ENCODE results near the gene OSGIN1. TPM values are rescaled to one million over a fixed set of nuclear protein-coding genes. Genes with fewer than 3 reads are reported as not detected.

OSGIN1 gene
- total and polyA plus RNA-seq, 7 donors = 3.6 to 9.9 (median 5.4) TPM

DNA sequence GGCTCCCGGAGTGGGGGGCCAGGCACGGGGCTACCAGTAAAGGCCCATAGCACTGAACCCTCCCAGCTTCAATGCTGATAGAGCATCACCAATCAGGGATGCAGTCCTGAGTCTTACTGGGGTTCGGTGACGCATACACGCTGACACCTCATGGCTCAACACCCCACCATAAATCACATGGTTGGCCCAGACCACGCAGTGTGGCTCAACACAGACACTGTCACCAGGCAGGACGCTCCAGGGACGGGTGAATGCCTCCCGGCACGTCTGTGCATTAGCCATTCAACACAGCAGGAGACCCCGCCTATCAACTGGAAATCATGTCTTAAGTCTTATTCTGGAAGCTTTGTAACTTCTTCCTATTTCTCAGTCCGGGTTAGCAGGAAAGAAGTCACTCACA, 50.0 kb downstream of the OSGIN1 start:
- no peak overlapping the region for H3K27ac ChIP-seq
- WGBS, 2 donors = 81 to 82% methylated on average over 12 of the region's 12 CpGs
- H3K4me3 ChIP-seq = no peak overlapping the region
- H3K4me1 ChIP-seq = no peaks in the 10 kb centered on the region
- DNase-seq = no peak
- intact Hi-C loops (cut with DNase I) = no loop called here
- H3K27me3 ChIP-seq = peaks cover 0 to 31% (median 15%) of the 10 kb centered on the region in 3 donors
- TF ChIP-seq EP300 (IDR thresholded peaks at IDR 0.05) = no peak
- TF ChIP-seq, protein P1, sequence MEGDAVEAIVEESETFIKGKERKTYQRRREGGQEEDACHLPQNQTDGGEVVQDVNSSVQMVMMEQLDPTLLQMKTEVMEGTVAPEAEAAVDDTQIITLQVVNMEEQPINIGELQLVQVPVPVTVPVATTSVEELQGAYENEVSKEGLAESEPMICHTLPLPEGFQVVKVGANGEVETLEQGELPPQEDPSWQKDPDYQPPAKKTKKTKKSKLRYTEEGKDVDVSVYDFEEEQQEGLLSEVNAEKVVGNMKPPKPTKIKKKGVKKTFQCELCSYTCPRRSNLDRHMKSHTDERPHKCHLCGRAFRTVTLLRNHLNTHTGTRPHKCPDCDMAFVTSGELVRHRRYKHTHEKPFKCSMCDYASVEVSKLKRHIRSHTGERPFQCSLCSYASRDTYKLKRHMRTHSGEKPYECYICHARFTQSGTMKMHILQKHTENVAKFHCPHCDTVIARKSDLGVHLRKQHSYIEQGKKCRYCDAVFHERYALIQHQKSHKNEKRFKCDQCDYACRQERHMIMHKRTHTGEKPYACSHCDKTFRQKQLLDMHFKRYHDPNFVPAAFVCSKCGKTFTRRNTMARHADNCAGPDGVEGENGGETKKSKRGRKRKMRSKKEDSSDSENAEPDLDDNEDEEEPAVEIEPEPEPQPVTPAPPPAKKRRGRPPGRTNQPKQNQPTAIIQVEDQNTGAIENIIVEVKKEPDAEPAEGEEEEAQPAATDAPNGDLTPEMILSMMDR (IDR thresholded peaks at IDR 0.05) = no peak
- no peak for TF ChIP-seq POLR2A (IDR thresholded peaks at IDR 0.05)
- no peak for TF ChIP-seq POLR2AphosphoS5 (IDR thresholded peaks at IDR 0.05)
- no peaks in the 10 kb centered on the region for H3K9me3 ChIP-seq
- H3K36me3 ChIP-seq = no peaks in the 10 kb centered on the region

DNA sequence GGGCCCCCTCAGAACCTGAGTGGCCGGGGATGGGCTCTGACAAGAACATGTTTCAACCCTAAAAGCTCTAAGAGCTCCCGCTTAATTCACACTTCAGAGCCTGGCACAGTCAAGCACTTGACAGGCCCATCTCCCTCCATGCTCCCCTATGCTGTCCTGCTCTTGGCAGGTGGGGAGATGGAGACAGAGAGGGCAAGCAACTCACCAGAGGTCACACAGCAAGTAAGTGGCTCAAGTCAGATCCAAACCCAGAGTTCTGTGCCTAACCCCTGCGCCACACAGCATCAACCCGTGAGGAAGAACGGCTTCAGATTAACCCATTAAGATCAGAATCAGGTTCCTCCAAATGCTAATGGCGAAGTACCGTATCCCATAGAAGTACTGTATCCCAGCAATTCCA, 51.4 kb downstream of the OSGIN1 start:
- H3K27me3 ChIP-seq = peaks cover 0 to 21% (median 1%) of the 10 kb centered on the region in 3 donors
- H3K4me1 ChIP-seq = no peaks in the 10 kb centered on the region
- H3K27ac ChIP-seq = no peak overlapping the region
- DNase-seq = no peak
- TF ChIP-seq, protein P1 (IDR thresholded peaks at IDR 0.05) = no peak
- TF ChIP-seq POLR2A (IDR thresholded peaks at IDR 0.05) (no peak), POLR2AphosphoS5 (IDR thresholded peaks at IDR 0.05) (no peak), EP300 (IDR thresholded peaks at IDR 0.05) (no peak)
- H3K9me3 ChIP-seq = no peaks in the 10 kb centered on the region
- 71 to 86% methylated on average over 7 of the region's 7 CpGs for WGBS, 2 donors
- no peaks in the 10 kb centered on the region for H3K36me3 ChIP-seq
- no peak overlapping the region for H3K4me3 ChIP-seq
- intact Hi-C loops (cut with DNase I) = no loop called here

DNA sequence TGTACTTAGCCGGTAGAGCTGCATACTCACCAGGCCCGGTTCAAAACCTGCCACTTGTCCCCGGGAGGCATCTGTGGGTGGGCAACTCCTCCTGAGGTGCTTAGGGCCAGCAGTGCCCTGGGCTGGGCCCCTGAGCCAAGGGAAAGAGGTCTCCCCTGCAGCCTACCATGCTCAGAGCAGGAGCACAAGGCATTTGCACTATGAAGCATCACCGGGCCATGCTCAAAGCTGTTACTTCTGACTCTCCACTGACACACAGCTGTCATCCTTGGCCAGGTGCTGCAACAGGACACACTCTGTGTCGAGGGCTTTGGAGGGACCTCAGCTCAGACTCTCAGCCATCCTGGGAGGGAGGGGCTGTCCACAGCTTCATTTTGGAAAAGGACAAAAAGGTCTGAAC, 52.4 kb downstream of the OSGIN1 start:
- TF ChIP-seq POLR2AphosphoS5 (IDR thresholded peaks at IDR 0.05) = no peak
- TF ChIP-seq, protein P1 (IDR thresholded peaks at IDR 0.05) = no peak
- no peak for DNase-seq
- Histone ChIP-seq H3K36me3 (no peaks in the 10 kb centered on the region), H3K27me3 (peaks cover 0 to 20% (median 0%) of the 10 kb centered on the region in 3 donors), H3K27ac (no peak overlapping the region), H3K4me1 (no peaks in the 10 kb centered on the region), H3K4me3 (no peak overlapping the region), H3K9me3 (no peaks in the 10 kb centered on the region)
- WGBS, 2 donors = 68 to 79% methylated on average over 5 of the region's 5 CpGs
- intact Hi-C loops (cut with DNase I) = no loop called here

DNA sequence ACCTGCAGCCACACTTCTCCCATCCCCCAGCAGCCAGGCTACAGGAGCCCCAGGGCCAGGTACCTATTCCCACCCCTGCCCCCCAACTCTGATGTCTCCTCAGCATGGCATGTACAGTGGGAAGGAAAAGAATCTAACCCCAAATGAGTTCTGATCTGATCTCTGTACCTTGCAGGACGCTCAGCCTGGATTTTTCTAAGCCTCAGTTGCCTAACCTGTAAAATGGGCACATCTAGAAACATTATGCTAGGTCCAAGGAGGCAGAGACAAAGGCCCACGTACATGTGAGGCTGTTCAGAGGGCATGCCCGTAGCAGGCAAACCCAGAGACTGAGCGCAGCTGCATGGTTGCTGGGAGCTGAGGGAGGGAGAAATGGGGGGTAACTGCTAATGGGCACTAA, 54.5 kb downstream of the OSGIN1 start:
- Histone ChIP-seq H3K27ac (no peak overlapping the region), H3K4me1 (no peaks in the 10 kb centered on the region), H3K36me3 (no peaks in the 10 kb centered on the region), H3K27me3 (peaks cover 0 to 8% (median 0%) of the 10 kb centered on the region in 3 donors), H3K9me3 (no peaks in the 10 kb centered on the region), H3K4me3 (no peak overlapping the region)
- TF ChIP-seq POLR2A (IDR thresholded peaks at IDR 0.05) (no peak), POLR2AphosphoS5 (IDR thresholded peaks at IDR 0.05) (no peak), EP300 (IDR thresholded peaks at IDR 0.05) (no peak)
- TF ChIP-seq, protein P1 (IDR thresholded peaks at IDR 0.05) = no peak
- WGBS, 2 donors = 73 to 81% methylated on average over 4 of the region's 4 CpGs
- intact Hi-C loops (cut with DNase I) = no loop called here
- no peak for DNase-seq

DNA sequence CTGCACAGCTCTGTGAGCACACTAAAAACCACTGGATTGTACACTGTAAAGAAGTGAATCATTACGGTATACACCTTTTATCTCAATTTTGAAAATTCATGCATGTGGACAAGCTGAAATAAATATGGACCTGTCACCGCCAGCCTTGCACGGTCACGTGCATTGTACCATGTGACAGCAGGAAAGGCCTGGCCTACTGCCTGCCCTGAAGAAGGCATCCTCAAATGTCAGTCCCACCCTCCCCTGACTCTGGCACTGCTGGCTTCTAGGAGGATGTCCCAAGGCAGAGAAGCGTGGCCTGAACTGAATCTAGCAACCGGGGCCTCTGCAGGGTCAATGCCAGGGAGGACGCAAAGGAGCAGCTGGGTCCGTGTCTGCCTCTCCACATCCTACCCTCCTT, 54.9 kb downstream of the OSGIN1 start:
- H3K36me3 ChIP-seq = no peaks in the 10 kb centered on the region
- H3K4me1 ChIP-seq = no peaks in the 10 kb centered on the region
- intact Hi-C loops (cut with DNase I) = no loop called here
- no peak for TF ChIP-seq EP300 (IDR thresholded peaks at IDR 0.05)
- no peak for TF ChIP-seq POLR2AphosphoS5 (IDR thresholded peaks at IDR 0.05)
- TF ChIP-seq, protein P1 (IDR thresholded peaks at IDR 0.05) = no peak
- TF ChIP-seq POLR2A (IDR thresholded peaks at IDR 0.05) = no peak
- H3K4me3 ChIP-seq = no peak overlapping the region
- H3K27ac ChIP-seq = no peak overlapping the region
- peaks cover 0 to 8% (median 0%) of the 10 kb centered on the region in 3 donors for H3K27me3 ChIP-seq
- no peaks in the 10 kb centered on the region for H3K9me3 ChIP-seq
- 68 to 74% methylated on average over 8 of the region's 8 CpGs for WGBS, 2 donors
- DNase-seq = no peak
